Measurements from ENCODE around the gene TSHZ2.

- TF ChIP-seq POLR3A (IDR thresholded peaks at IDR 0.05; ENCODE audit: borderline replicate concordance, extremely low read depth, insufficient read depth, insufficient read length) (no peak), FOXM1 (IDR thresholded peaks at IDR 0.05; ENCODE audit: low read depth) (no peak), FOXM1 (CRISPR knock-in tag; IDR thresholded peaks at IDR 0.05; ENCODE audit: low read depth) (no peak), SUPT5H (IDR thresholded peaks at IDR 0.05) (no peak), ZNF518B (CRISPR knock-in tag; IDR thresholded peaks at IDR 0.05) (no peak), SMC3 (conservative IDR thresholded peaks at IDR 0.05; ENCODE audit: insufficient read depth, low read depth, low read length) (no peak), TCF3 (CRISPR knock-in tag; IDR thresholded peaks at IDR 0.05) (no peak), MEF2A (IDR thresholded peaks at IDR 0.05; ENCODE audit: control insufficient read depth, low read depth, low read length) (no peak), NFYB (IDR thresholded peaks at IDR 0.05; ENCODE audit: extremely low read depth, insufficient read length) (no peak), SAP30 (IDR thresholded peaks at IDR 0.05; ENCODE audit: borderline replicate concordance, insufficient read depth, low read depth, low read length, poor library complexity, severe bottlenecking) (no peak), RAD21 (CRISPR knock-in tag; conservative IDR thresholded peaks at IDR 0.05 in 1 of 2, IDR thresholded peaks at IDR 0.05 in 1 of 2) (no peak), BACH1 (tag; IDR thresholded peaks at IDR 0.05) (no peak), IRF2 (CRISPR knock-in tag; IDR thresholded peaks at IDR 0.05) (no peak), CBX8 (IDR thresholded peaks at IDR 0.05; ENCODE audit: borderline replicate concordance, extremely low read depth, low read depth, low read length, poor library complexity, severe bottlenecking) (no peak), FOSL1 (tag; conservative IDR thresholded peaks at IDR 0.05) (no peak)
These were observed 238.8 kb downstream of the TSHZ2 start for GRCh38 chr20:53210931-53211330.
